Prostate gland (tissue), 2 donors: ENCODE data around the gene TMBIM6.

Source experiments
- POLR2AphosphoS5 ChIP-seq: sonication (generic); formaldehyde crosslinking; IDR thresholded peaks from one replicate; pipeline ENCODE4 v1.6.1; 2017; ENCODE audit warnings: antibody characterized with exemption
- TF ChIP-seq, protein P1 (sequence below), 4 experiments: fragments of 200-600 bp in 2 of 4; fragments of 450-650 bp in 2 of 4; sonication (generic) in 2 of 4; IDR thresholded peaks; 1 replicate in 3 of 4; 2 replicates in 1 of 4; pipeline ENCODE4 v1.5.1; 2016 to 2019; ENCODE audit warnings: antibody characterized with exemption in 4 of 4, mild to moderate bottlenecking in 2 of 4, moderate library complexity in 2 of 4

DNA sequence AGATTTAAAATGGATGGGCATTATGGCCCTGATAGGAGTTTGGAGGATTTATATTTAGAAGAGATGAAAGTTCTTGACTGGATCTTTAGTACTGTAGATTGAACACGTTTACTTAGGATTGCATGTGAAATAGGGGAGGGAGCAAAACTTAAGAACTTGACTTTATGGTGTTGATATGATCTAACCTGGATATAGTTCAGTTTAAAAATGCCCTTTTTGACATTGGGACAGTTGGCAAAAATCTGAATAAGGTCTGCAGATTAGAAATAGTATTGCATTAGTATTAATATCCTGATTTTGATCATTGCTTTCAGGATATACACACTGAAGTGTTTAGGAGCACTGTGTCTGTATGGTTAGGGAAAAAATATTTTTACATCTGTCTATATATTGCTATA lies 9.6 kb downstream of the TMBIM6 start:
- TF ChIP-seq, protein P1, sequence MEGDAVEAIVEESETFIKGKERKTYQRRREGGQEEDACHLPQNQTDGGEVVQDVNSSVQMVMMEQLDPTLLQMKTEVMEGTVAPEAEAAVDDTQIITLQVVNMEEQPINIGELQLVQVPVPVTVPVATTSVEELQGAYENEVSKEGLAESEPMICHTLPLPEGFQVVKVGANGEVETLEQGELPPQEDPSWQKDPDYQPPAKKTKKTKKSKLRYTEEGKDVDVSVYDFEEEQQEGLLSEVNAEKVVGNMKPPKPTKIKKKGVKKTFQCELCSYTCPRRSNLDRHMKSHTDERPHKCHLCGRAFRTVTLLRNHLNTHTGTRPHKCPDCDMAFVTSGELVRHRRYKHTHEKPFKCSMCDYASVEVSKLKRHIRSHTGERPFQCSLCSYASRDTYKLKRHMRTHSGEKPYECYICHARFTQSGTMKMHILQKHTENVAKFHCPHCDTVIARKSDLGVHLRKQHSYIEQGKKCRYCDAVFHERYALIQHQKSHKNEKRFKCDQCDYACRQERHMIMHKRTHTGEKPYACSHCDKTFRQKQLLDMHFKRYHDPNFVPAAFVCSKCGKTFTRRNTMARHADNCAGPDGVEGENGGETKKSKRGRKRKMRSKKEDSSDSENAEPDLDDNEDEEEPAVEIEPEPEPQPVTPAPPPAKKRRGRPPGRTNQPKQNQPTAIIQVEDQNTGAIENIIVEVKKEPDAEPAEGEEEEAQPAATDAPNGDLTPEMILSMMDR (IDR thresholded peaks at IDR 0.05), result no peak
- TF ChIP-seq POLR2AphosphoS5, result no peak
